Measurements from ENCODE around the gene CAVIN1. TPM values are rescaled to one million over a fixed set of nuclear protein-coding genes. Genes with fewer than 3 reads are reported as not detected.
"Not testable (repeated sequence)": the region's sequence is repeated elsewhere in the genome, so short reads cannot be mapped to it uniquely, and the experiment has no call there.

Gene CAVIN1
- total RNA-seq, 1 experiment from 2014 or later = 46.9 TPM

DNA sequence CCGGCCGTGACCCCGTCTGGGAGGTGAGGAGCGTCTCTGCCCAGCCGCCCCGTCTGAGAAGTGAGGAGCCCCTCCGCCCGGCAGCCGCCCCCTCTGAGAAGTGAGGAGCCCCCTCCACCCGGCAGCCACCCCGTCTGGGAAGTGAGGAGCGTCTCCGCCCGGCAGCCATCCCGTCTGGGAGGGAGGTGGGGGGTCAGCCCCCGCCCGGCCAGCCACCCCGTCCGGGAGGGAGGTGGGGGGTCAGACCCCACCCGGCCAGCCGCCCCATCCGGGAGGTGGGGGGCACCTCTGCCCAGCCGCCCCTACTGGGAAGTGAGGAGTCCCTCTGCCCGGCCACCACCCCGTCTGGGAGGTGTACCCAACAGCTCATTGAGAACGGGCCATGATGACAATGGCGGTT is 26.1 kb upstream of the CAVIN1 start:
- H3K36me3 ChIP-seq; H3K4me3 ChIP-seq; H3K9me3 ChIP-seq (replicated peaks); H3K27me3 ChIP-seq; H3K4me1 ChIP-seq; DNase-seq; H3K27ac ChIP-seq: not testable (repeated sequence)

DNA sequence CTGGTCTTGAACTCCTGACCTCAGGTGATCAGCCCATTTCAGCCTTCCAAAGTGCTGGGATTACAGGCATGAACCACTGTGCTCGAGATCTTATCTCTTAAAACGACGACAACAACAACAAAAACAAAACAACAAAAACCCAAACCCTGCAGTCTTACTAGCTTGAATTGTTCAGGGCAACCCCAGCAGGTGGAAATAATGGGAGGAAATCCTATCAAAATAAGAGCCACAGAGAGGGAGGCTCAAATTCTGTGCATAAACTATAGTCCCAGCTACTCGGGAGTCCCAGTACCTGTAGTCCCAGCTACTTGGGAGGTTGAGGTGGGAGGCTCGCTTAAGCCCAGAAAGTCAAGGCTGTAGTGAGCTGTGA is 19.1 kb upstream of the CAVIN1 start:
- no peak for DNase-seq
- Histone ChIP-seq H3K4me3 (no peak overlapping the region), H3K9me3 (replicated peaks) (no peaks in the 10 kb centered on the region), H3K4me1 (no peaks in the 10 kb centered on the region), H3K27ac (no peak overlapping the region), H3K27me3 (no peaks in the 10 kb centered on the region), H3K36me3 (no peaks in the 10 kb centered on the region)

DNA sequence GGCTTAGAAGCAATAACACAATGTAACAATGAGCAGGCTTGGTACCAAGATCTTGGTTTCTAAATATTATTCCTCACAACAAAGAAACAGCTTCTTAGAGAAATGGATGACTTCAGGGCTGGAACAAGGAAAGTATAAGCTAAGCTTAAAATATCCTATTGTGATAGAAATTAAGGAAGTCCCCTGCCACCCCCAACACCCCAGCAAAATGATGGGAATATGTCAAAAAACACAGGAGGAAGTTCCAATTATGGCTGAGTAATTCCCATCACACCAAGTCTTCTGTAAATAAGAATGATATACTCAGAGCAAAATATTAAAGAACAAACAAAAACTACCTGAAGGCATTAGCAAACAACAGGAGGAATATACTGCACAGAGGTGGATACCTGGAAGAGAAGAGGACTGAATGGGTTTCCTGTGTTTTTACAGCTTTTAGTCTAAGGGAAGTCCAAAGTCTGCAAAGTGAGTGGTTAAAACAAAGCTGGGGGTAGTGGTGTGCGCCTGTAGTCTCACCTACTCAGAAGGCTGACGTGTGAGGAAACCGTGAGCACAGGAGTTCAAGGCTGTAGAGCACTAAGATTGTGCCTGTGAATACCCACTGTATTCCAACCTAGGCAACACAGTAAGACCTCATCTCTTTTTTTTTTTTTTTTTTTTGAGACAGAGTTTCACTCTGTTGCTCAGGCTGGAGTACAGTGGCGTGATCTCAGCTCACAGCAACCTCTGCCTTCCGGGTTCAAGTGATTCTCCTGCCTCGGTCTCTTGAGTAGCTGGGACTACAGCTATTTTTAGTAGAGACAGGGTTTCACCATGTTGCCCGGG is 18.5 kb upstream of the CAVIN1 start:
- no peaks in the 10 kb centered on the region for H3K9me3 ChIP-seq (replicated peaks)
- no peak for DNase-seq
- H3K4me1 ChIP-seq = peaks cover 3% of the 10 kb centered on the region; the same call in 1 of the 2 replicates
- H3K27me3 ChIP-seq = no peaks in the 10 kb centered on the region
- no peak overlapping the region for H3K27ac ChIP-seq
- no peak overlapping the region for H3K4me3 ChIP-seq
- no peaks in the 10 kb centered on the region for H3K36me3 ChIP-seq

DNA sequence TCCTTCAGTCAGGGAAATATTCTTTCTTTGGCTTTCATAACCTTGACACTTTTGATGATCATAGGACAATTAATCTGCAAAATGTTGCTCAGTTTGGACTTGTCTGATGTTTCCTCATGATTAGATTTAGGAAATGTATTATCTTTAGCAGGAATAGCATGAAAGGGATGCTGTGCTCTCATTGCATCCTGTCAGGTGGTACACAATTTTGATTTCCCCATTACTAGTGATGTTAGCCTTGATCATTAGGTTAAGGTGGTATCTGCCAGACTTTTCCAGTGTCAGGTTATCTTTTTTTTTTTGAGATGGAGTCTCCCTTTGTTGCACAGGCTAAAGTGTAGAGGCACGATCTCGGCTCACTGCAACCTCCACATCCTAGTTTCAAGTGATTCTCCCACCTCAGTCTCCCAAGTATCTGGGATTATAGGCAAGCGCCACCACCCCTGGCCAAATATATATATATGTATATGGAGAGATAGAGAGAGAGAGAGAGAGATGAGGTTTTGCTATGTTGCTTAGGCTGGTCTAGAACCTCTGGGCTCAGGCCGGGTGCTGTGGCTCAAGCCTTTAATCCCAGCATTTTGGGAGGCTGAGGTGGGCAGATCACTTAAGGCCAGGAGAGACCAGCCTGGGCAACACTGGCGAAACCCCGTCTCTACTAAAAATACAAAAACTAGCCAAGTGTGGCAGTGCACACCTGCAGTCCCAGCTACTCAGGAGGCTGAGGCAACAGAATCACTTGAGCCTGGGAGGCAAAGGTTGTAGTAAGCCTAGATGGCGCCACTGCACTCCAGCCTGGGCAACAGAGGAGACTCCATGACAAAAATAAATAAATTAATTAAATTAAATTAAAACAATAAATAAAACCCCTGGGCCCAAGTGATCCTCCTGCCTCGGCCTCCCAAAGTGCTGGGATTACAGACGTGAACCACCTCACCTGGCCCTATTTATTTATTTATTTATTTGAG is 15.8 kb upstream of the CAVIN1 start:
- no peak overlapping the region for H3K27ac ChIP-seq
- 0 out of 2 replicates have a peak, but pooled peaks cover 4% of the 10 kb centered on the region for H3K27me3 ChIP-seq
- H3K4me1 ChIP-seq = peaks cover 9% of the 10 kb centered on the region; the same call in 1 of the 2 replicates
- no peak overlapping the region for H3K4me3 ChIP-seq
- H3K36me3 ChIP-seq = no peaks in the 10 kb centered on the region
- DNase-seq = peak in 1 of 2 experiments; percentile 37
- no peaks in the 10 kb centered on the region for H3K9me3 ChIP-seq (replicated peaks)

DNA sequence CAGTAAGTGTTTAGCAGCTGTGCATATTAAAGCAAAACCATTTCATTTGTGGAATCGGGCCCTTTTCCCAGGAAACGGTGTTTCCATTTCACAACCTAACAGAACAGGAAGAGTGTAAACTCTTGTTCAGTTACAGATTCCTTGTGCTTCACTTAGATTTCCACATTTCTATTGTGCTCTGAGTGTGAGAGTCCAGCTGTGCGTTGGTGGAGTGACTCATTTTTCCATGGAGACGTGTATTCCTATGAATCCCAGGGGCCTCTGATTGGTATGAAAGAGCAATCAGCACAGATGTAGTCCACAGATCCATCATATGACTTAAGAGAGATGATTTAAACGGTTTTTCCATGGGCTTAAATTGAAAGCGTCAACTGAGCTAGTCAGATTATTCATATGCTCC is 13.3 kb upstream of the CAVIN1 start:
- H3K27ac ChIP-seq = no peak overlapping the region
- H3K27me3 ChIP-seq = peaks cover 4% of the 10 kb centered on the region; the same call in 1 of the 2 replicates
- peaks cover 9% of the 10 kb centered on the region; the same call in 1 of the 2 replicates for H3K4me1 ChIP-seq
- H3K9me3 ChIP-seq (replicated peaks) = no peaks in the 10 kb centered on the region
- no peaks in the 10 kb centered on the region for H3K36me3 ChIP-seq
- H3K4me3 ChIP-seq = no peak overlapping the region
- peak in 1 of 2 experiments; percentile 43 for DNase-seq

DNA sequence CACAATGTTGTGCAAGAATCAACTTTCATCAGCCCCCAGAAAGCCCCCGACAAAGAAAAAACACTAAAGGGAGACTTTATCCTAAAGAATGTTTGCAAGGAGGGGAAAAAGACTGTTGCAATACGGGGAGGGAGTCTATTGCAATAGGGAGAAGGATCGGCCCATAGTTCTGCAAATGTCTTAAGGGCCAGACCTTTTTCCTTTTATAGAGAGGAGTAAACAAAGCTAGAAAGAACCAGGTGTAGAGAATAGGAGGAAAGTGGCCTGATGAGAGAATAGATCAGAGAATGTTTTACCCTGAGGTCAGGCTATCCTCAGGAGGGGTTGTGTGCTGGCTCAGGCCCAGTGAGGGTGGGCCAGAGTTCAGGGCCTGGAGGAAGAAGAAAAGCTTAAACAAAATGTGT is 8.7 kb upstream of the CAVIN1 start:
- Histone ChIP-seq H3K9me3 (replicated peaks) (no peaks in the 10 kb centered on the region), H3K36me3 (no peaks in the 10 kb centered on the region), H3K4me1 (peaks cover 13% of the 10 kb centered on the region; the same call in 1 of the 2 replicates), H3K27ac (no peak overlapping the region), H3K27me3 (peaks cover 4% of the 10 kb centered on the region; the same call in 1 of the 2 replicates), H3K4me3 (no peak overlapping the region)
- DNase-seq = no peak

GRCh38 chr17:42429726-42430447 is 6.8 kb upstream of the CAVIN1 start:
- H3K27ac ChIP-seq = no peak overlapping the region
- no peak for DNase-seq

GRCh38 chr17:42428141-42428944 is 5.3 kb upstream of the CAVIN1 start:
- Histone ChIP-seq H3K27ac (no peak overlapping the region), H3K4me1 (0 out of 2 replicates have a peak, but pooled peaks cover 5% of the 10 kb centered on the region), H3K4me3 (no peak overlapping the region), H3K27me3 (no peaks in the 10 kb centered on the region; the same call in 1 of the 2 replicates), H3K36me3 (no peaks in the 10 kb centered on the region), H3K9me3 (replicated peaks) (no peaks in the 10 kb centered on the region)
- peak; percentile 65 to 71 for DNase-seq

More at GRCh38 chr17:42429726-42430447, 6.8 kb upstream of the CAVIN1 start:
- Histone ChIP-seq H3K27me3 (peaks cover 4% of the 10 kb centered on the region; the same call in 1 of the 2 replicates), H3K4me3 (no peak overlapping the region), H3K9me3 (replicated peaks) (no peaks in the 10 kb centered on the region), H3K4me1 (peaks cover 5% of the 10 kb centered on the region; the same call in 1 of the 2 replicates), H3K36me3 (no peaks in the 10 kb centered on the region)

DNA sequence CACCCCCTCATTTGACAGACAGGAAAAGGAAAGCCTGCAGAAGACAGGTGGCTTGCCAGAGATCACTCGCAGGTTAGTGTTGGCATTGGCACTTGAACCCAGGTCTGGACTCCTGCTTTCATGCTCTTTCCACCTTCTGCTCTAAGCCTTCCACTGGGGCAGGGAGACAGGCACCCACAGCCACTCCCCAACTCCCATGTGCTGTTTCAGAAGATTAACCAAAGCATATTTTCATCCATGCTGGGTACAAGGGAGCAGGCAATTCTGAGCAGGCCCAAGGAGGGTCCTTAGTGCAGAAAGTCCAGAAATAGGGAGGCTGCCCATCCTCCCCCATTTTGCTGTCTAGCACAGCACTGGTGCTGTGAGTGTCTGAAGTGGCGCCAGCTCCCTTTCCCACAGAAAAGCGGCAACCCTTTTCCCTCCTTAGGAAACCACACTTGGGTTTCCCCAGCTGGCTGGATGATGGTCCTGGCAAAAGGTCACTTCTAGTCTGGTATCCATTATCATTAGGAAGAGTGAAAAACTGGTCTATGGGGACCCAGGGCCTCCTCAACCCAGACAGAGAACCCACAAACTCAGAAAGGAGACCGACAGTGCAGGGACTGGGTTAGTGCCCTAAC is 2.0 kb upstream of the CAVIN1 start:
- Histone ChIP-seq H3K9me3 (replicated peaks) (no peaks in the 10 kb centered on the region), H3K4me1 (0 out of 2 replicates have a peak, but pooled peaks cover 10% of the 10 kb centered on the region), H3K27me3 (no peaks in the 10 kb centered on the region), H3K4me3 (no peak overlapping the region), H3K27ac (no peak overlapping the region), H3K36me3 (no peaks in the 10 kb centered on the region)
- no peak for DNase-seq

- Histone ChIP-seq H3K36me3 (peaks cover 3% of the 10 kb centered on the region; the same call in 1 of the 2 replicates), H3K4me1 (0 out of 2 replicates have a peak, but pooled peaks cover 7% of the 10 kb centered on the region), H3K27ac (no peak overlapping the region), H3K4me3 (peak overlapping the region; percentile 72), H3K9me3 (replicated peaks) (no peaks in the 10 kb centered on the region), H3K27me3 (no peaks in the 10 kb centered on the region)
- no peak for DNase-seq
These were observed 710 bp upstream of the CAVIN1 start for GRCh38 chr17:42423766-42424165.

- Histone ChIP-seq H3K27ac (peak overlapping the region; percentile 64; the same call in 1 of the 2 replicates), H3K9me3 (replicated peaks) (no peaks in the 10 kb centered on the region), H3K4me3 (peak overlapping the region; percentile 72), H3K27me3 (no peaks in the 10 kb centered on the region), H3K4me1 (0 out of 2 replicates have a peak, but pooled peaks cover 7% of the 10 kb centered on the region), H3K36me3 (peaks cover 6% of the 10 kb centered on the region)
- peak; percentile 60 to 63 for DNase-seq
These were observed 571 bp downstream of the CAVIN1 start for GRCh38 chr17:42422412-42422957.

DNA sequence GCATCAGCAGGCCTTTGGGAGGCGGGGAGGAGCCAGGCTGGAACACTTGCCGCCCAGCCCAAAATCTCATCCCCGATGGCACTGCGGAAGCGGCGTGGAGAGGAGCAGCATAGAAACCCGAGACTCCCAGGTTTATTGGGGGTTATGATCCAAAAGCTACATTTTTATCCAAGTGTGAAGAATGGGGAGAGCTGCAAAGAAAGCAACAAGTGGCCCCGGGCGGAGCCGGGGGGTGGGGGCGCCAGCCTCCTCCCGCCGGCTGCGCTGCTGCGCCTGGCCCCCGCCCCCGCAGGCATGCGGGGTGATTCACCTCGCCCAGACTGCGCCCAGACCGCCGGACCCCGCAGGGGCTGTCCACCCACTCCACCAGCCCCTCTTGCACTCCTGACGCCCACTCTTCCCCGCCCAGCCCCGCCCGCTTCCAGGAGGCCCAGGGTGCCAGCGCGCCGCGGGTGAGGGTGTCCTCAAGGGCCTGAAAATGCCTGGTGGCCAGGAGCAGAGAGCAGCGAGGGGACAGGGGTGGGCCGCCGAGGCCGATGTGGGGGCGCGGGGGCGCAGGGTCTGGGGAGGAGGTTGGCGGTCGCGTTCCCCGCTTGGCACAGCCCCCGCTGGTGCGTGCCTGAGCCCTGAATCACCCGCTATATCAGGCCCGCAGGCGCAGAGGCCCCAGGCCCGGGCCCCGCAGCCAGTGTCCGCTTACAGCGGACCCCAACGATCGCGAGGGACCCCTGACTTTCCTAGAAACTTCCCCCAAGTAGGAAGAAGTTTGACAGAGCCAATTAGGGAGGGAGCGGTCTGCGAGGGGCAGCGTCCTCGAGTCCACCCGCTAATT is 1.3 kb downstream of the CAVIN1 start:
- H3K9me3 ChIP-seq (replicated peaks) = no peaks in the 10 kb centered on the region
- peaks cover 6% of the 10 kb centered on the region for H3K36me3 ChIP-seq
- peak; percentile 52 to 58 for DNase-seq
- H3K4me1 ChIP-seq = 0 out of 2 replicates have a peak, but pooled peaks cover 7% of the 10 kb centered on the region
- H3K4me3 ChIP-seq = peak overlapping the region; percentile 72
- peak overlapping the region; percentile 64 for H3K27ac ChIP-seq
- H3K27me3 ChIP-seq = no peaks in the 10 kb centered on the region

All from SJCRH30 (cell line).